GM23338 (cell line): Measurements from ENCODE around the gene NUP50. TPM values are rescaled to one million over a fixed set of nuclear protein-coding genes. Genes with fewer than 3 reads are reported as not detected.

Experiments
- ATAC-seq: fragments of 200-7000 bp; cut with Tn5 transposase; 3 replicates; pipeline ENCODE4 v1.9.1; 2020
- DNase-seq: peaks from one replicate; pipeline ENCODE4 v3.0.0-alpha.2; 2015; ENCODE audit warnings: low spot score
- H2AFZ ChIP-seq: fragments of 200-600 bp; sonication (generic); 2 replicates; pipeline ENCODE4 v1.8.0; 2016; ENCODE audit warnings: antibody characterized with exemption, mild to moderate bottlenecking, moderate library complexity
- H3F3A ChIP-seq: fragments of 200-600 bp; sonication (generic); replicated peaks from 2 replicates; pipeline ENCODE4 v1.8.0; 2017; ENCODE audit warnings: antibody characterized with exemption, mixed run types, low read depth
- H3K27ac ChIP-seq: fragments of 200-600 bp; sonication (generic); 2 replicates; pipeline ENCODE4 v1.6.1; 2016; ENCODE audit warnings: low read depth
- H3K27me3 ChIP-seq: fragments of 200-600 bp; sonication (generic); 2 replicates; pipeline ENCODE4 v1.8.0; 2016; ENCODE audit warnings: mild to moderate bottlenecking, mixed run types, moderate library complexity; ENCODE audit not compliant: insufficient read depth
- H3K36me3 ChIP-seq: fragments of 200-600 bp; sonication (generic); 2 replicates; pipeline ENCODE4 v1.8.0; 2016; ENCODE audit warnings: mild to moderate bottlenecking; ENCODE audit not compliant: insufficient read depth
- H3K4me1 ChIP-seq: fragments of 200-600 bp; sonication (generic); 2 replicates; pipeline ENCODE4 v1.8.0; 2016; ENCODE audit warnings: mild to moderate bottlenecking, moderate library complexity; ENCODE audit not compliant: insufficient read depth
- H3K4me2 ChIP-seq: fragments of 200-600 bp; sonication (generic); 2 replicates; pipeline ENCODE4 v1.7.1; 2017; ENCODE audit warnings: mixed run types
- H3K4me3 ChIP-seq: fragments of 200-600 bp; sonication (generic); 2 replicates; pipeline ENCODE4 v1.6.1; 2016; ENCODE audit warnings: mixed run types
- H3K79me2 ChIP-seq: fragments of 200-600 bp; sonication (generic); replicated peaks from 2 replicates; pipeline ENCODE4 v1.8.0; 2017; ENCODE audit warnings: mild to moderate bottlenecking; ENCODE audit not compliant: insufficient read depth
- H3K9me2 ChIP-seq: fragments of 200-600 bp; sonication (generic); 2 replicates; pipeline ENCODE4 v1.8.0; 2017; ENCODE audit not compliant: insufficient read depth
- H4K20me1 ChIP-seq: fragments of 200-600 bp; sonication (generic); replicated peaks from 2 replicates; pipeline ENCODE4 v1.8.0; 2017; ENCODE audit warnings: mild to moderate bottlenecking; ENCODE audit not compliant: insufficient read depth
- H3K27ac Mint-ChIP-seq: 2 replicates; pipeline ENCODE4 v1.8.0; 2020; ENCODE audit warnings: inconsistent platforms, mild to moderate bottlenecking, moderate library complexity, mixed read lengths
- H3K27me3 Mint-ChIP-seq: 3 replicates; pipeline ENCODE4 v1.8.0; 2022; ENCODE audit warnings: low read depth, mild to moderate bottlenecking, moderate library complexity, mixed read lengths, inconsistent platforms; ENCODE audit not compliant: insufficient read depth, poor library complexity
- H3K36me3 Mint-ChIP-seq: 3 replicates; pipeline ENCODE4 v1.8.0; 2021; ENCODE audit warnings: low read depth, mild to moderate bottlenecking, inconsistent platforms, moderate library complexity, mixed read lengths
- H3K4me1 Mint-ChIP-seq: 3 replicates; pipeline ENCODE4 v1.8.0; 2020; ENCODE audit warnings: mild to moderate bottlenecking, inconsistent platforms, mixed read lengths
- H3K4me3 Mint-ChIP-seq: 3 replicates; pipeline ENCODE4 v1.8.0; 2021; ENCODE audit warnings: moderate library complexity, mild to moderate bottlenecking, inconsistent platforms, mixed read lengths
- H3K9me3 Mint-ChIP-seq: 3 replicates; pipeline ENCODE4 v1.8.0; 2020; ENCODE audit warnings: moderate library complexity, mild to moderate bottlenecking, inconsistent platforms, mixed read lengths
- CREB1 ChIP-seq: fragments of 250-450 bp; sonication (Bioruptor Pico); IDR thresholded peaks from 2 replicates; pipeline ENCODE4 v1.5.0; 2020; ENCODE audit warnings: low read depth, mild to moderate bottlenecking, moderate library complexity
- EZH2 ChIP-seq: fragments of 200-600 bp; sonication (generic); IDR thresholded peaks from one replicate; pipeline ENCODE4 v1.8.0; 2017; ENCODE audit warnings: antibody characterized with exemption, mild to moderate bottlenecking, low read depth; ENCODE audit not compliant: unreplicated experiment
- EZH2phosphoT487 ChIP-seq: fragments of 200-600 bp; sonication (generic); IDR thresholded peaks from one replicate; pipeline ENCODE4 v1.8.1; 2018; ENCODE audit warnings: antibody characterized with exemption; ENCODE audit not compliant: unreplicated experiment
- JUNB ChIP-seq: IDR thresholded peaks from one replicate; pipeline ENCODE4 v1.6.1; 2016; ENCODE audit warnings: antibody characterized with exemption; ENCODE audit not compliant: unreplicated experiment
- NANOG ChIP-seq: IDR thresholded peaks from 2 replicates; pipeline ENCODE4 v1.6.1; 2016; ENCODE audit warnings: antibody characterized with exemption, borderline replicate concordance
- POLR2AphosphoS5 ChIP-seq: IDR thresholded peaks from 2 replicates; pipeline ENCODE4 v1.6.1; 2016; ENCODE audit warnings: antibody characterized with exemption, low read depth
- STAT1 ChIP-seq: IDR thresholded peaks from one replicate; pipeline ENCODE4 v1.6.1; 2016; ENCODE audit warnings: antibody characterized with exemption; ENCODE audit not compliant: unreplicated experiment
- ZNF114 ChIP-seq: fragments of 250-450 bp; sonication (Bioruptor Pico); IDR thresholded peaks from 2 replicates; pipeline ENCODE4 v1.5.0; 2020; ENCODE audit warnings: mild to moderate bottlenecking, moderate library complexity
- polyA plus RNA-seq: library from polyadenylated mRNA; unstranded; fragments of >200 nt; fragmentation: Nextera tagmentation; extraction: Ambion mirVana; gene quantifications from 2 replicates; pipeline ENCODE4 v1.2.1, GENCODE V29; 2016
- total RNA-seq: library from RNA; depleted of rRNA; stranded (reverse); fragments of >200 nt; shearing (Covaris generic); gene quantifications from 2 replicates; pipeline ENCODE4 v1.2.3, GENCODE V29; 2014
- TF ChIP-seq, protein P1 (sequence below): fragments of 250-450 bp; sonication (Bioruptor Pico); IDR thresholded peaks from 2 replicates; pipeline ENCODE4 v1.5.0; 2020; ENCODE audit warnings: mild to moderate bottlenecking, moderate library complexity

The NUP50 gene
- total and polyA plus RNA-seq, 2 experiments from 2014 or later, result 45.9 to 96.6 TPM

DNA sequence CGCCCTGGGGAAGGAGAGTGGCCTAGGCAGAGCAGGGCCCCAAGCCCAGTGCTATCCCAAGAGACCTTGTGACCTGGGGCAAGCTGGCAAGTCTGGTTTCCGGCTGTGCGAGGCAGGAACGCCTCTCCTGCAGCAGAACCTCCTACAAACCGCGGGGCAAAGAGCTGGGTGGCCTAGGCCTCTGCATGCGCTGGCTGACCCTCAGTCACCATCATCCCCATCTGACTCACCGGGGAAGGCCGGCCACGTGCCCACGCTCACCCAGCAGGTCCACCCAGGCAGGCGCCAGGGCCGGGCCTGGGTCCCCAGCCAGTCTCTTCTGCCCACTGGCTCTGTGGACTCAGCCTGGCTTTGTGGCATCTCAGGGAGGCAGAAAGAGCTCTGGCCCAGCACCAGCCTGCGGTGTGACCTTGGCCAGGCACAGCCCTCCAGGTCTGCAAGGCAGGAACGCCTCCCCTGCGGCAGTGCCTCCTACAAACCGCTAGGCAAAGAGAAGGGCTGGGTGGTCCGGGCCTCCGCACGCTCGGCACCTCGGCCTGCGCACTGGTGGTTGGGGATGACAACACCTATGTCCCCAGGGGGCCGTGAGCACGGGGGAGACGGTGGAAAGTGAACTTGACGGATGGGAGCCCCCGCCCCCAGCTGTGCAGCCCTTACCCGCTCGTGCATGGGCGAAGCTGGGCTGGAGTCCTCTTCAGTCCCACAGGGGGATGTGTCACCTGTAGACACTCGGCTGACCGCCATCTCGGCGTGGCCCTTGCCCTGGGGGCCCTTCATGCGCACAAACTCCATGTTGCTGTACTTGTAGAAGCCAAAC, 38.8 kb downstream of the NUP50 start:
- H2AFZ ChIP-seq, result no peak overlapping the region
- H3K27ac ChIP-seq, result no peak overlapping the region
- peaks cover 27% of the 10 kb centered on the region for H3K4me1 Mint-ChIP-seq
- H3K36me3 ChIP-seq, result no peaks in the 10 kb centered on the region; the same call in 1 of the 2 replicates
- no peaks in the 10 kb centered on the region; the same call in 2 of the 3 replicates for H3K9me3 Mint-ChIP-seq
- H3F3A ChIP-seq, result no peaks in the 10 kb centered on the region
- H3K27me3 Mint-ChIP-seq, result peaks cover 18% of the 10 kb centered on the region
- H3K36me3 Mint-ChIP-seq, result peaks cover 14% of the 10 kb centered on the region; the same call in 2 of the 3 replicates
- H3K79me2 ChIP-seq, result no peaks in the 10 kb centered on the region
- no peak overlapping the region for H3K4me2 ChIP-seq
- ATAC-seq, result no peak
- DNase-seq, result no peak
- no peaks in the 10 kb centered on the region for H3K27me3 ChIP-seq
- no peak overlapping the region for H3K4me3 ChIP-seq
- H3K4me3 Mint-ChIP-seq, result no peak overlapping the region
- H3K4me1 ChIP-seq, result no peaks in the 10 kb centered on the region
- no peak overlapping the region for H3K27ac Mint-ChIP-seq
- no peak for TF ChIP-seq CREB1 (CRISPR knock-in tag)
- no peak for TF ChIP-seq POLR2AphosphoS5
- no peak for TF ChIP-seq ZNF114 (CRISPR knock-in tag)
- TF ChIP-seq NANOG, result no peak
- no peak for TF ChIP-seq STAT1
- H3K9me2 ChIP-seq, result no peaks in the 10 kb centered on the region
- no peaks in the 10 kb centered on the region for H4K20me1 ChIP-seq

DNA sequence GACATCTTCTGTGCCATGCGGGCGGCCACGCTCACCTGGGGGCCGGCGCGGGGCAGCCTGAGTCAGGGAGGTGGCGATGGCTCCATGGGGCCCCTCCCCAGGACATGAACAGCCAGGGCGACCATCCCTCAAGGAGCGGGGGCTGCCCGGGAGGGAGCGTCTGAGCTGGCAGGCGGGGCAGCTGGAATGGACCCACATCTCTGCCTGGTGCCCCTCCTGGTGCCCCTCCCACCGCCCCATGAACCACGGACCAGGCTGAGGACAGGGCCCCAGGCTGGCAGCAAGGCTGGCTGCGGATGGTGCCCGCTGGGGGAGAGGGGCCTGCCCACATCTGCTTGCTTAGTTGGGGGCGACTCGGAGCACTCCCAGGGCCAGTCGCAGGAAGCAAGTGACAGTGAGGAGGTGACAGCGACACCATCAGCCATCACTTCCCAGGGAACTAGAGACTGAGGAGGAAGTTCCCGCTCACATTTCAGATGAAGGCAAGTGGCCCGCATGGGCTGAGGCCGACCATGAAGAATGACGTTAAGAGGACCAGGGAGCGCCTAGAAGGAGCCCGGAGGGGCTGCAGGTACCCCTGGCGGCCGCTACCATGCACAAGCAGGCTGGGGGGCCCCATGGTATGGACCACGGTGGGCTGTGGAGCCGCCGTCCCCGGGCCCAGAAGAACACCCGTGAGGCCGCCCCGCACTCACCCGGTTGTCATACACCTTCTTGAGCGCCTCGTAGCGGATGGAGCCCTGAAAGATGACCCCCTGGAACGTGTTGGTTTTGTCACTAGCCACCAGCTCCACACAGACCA, 39.6 kb downstream of the NUP50 start:
- no peaks in the 10 kb centered on the region for H3F3A ChIP-seq
- no peak overlapping the region for H3K4me3 ChIP-seq
- H2AFZ ChIP-seq, result no peak overlapping the region
- no peak for TF ChIP-seq JUNB
- TF ChIP-seq EZH2phosphoT487, result no peak
- TF ChIP-seq EZH2, result no peak
- no peak for TF ChIP-seq CREB1 (CRISPR knock-in tag)
- TF ChIP-seq ZNF114 (CRISPR knock-in tag), result no peak
- TF ChIP-seq NANOG, result no peak
- DNase-seq, result no peak
- no peaks in the 10 kb centered on the region for H3K4me1 ChIP-seq
- H3K27me3 ChIP-seq, result no peaks in the 10 kb centered on the region
- no peaks in the 10 kb centered on the region; the same call in 1 of the 2 replicates for H3K36me3 ChIP-seq
- Mint-ChIP-seq H3K27me3 (peaks cover 15% of the 10 kb centered on the region), H3K9me3 (no peaks in the 10 kb centered on the region; the same call in 2 of the 3 replicates), H3K4me1 (peaks cover 20% of the 10 kb centered on the region), H3K27ac (no peak overlapping the region), H3K36me3 (peaks cover 14% of the 10 kb centered on the region; the same call in 2 of the 3 replicates), H3K4me3 (no peak overlapping the region)
- ATAC-seq, result no peak
- no peaks in the 10 kb centered on the region for H3K79me2 ChIP-seq
- no peak overlapping the region for H3K27ac ChIP-seq
- H3K9me2 ChIP-seq, result no peaks in the 10 kb centered on the region
- no peaks in the 10 kb centered on the region for H4K20me1 ChIP-seq
- H3K4me2 ChIP-seq, result no peak overlapping the region

DNA sequence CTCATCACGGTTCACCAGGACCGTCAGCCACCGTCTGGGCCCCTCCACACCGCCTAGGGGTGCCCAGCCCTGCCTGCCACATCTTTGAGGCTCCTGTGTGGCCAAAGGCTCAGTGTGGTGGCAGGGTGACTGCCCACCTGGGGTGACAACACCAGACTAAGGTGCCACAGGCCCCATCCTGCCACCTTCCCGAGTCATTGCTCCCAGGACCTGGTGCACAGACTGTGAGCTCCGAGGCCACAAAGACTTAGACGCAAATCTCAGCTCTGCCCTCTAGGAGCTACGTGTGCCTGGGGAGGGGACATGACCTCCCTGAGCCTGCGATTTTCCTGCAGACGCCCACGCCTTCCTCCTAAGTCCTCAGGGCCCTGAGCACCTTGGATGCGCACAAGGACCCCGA, 40.5 kb downstream of the NUP50 start:
- H3K36me3 ChIP-seq, result no peaks in the 10 kb centered on the region; the same call in 1 of the 2 replicates
- no peaks in the 10 kb centered on the region for H4K20me1 ChIP-seq
- no peak overlapping the region for H3K4me3 ChIP-seq
- no peaks in the 10 kb centered on the region for H3K79me2 ChIP-seq
- H3F3A ChIP-seq, result no peaks in the 10 kb centered on the region; the same call in 1 of the 2 replicates
- no peak for ATAC-seq
- no peaks in the 10 kb centered on the region for H3K27me3 ChIP-seq
- H3K27ac ChIP-seq, result no peak overlapping the region
- Mint-ChIP-seq H3K4me1 (peaks cover 16% of the 10 kb centered on the region), H3K36me3 (peaks cover 15% of the 10 kb centered on the region; the same call in 2 of the 3 replicates), H3K27me3 (peaks cover 15% of the 10 kb centered on the region), H3K9me3 (no peaks in the 10 kb centered on the region; the same call in 2 of the 3 replicates), H3K4me3 (no peak overlapping the region), H3K27ac (no peak overlapping the region)
- no peak overlapping the region for H3K4me2 ChIP-seq
- H3K4me1 ChIP-seq, result no peaks in the 10 kb centered on the region
- TF ChIP-seq, protein P1, sequence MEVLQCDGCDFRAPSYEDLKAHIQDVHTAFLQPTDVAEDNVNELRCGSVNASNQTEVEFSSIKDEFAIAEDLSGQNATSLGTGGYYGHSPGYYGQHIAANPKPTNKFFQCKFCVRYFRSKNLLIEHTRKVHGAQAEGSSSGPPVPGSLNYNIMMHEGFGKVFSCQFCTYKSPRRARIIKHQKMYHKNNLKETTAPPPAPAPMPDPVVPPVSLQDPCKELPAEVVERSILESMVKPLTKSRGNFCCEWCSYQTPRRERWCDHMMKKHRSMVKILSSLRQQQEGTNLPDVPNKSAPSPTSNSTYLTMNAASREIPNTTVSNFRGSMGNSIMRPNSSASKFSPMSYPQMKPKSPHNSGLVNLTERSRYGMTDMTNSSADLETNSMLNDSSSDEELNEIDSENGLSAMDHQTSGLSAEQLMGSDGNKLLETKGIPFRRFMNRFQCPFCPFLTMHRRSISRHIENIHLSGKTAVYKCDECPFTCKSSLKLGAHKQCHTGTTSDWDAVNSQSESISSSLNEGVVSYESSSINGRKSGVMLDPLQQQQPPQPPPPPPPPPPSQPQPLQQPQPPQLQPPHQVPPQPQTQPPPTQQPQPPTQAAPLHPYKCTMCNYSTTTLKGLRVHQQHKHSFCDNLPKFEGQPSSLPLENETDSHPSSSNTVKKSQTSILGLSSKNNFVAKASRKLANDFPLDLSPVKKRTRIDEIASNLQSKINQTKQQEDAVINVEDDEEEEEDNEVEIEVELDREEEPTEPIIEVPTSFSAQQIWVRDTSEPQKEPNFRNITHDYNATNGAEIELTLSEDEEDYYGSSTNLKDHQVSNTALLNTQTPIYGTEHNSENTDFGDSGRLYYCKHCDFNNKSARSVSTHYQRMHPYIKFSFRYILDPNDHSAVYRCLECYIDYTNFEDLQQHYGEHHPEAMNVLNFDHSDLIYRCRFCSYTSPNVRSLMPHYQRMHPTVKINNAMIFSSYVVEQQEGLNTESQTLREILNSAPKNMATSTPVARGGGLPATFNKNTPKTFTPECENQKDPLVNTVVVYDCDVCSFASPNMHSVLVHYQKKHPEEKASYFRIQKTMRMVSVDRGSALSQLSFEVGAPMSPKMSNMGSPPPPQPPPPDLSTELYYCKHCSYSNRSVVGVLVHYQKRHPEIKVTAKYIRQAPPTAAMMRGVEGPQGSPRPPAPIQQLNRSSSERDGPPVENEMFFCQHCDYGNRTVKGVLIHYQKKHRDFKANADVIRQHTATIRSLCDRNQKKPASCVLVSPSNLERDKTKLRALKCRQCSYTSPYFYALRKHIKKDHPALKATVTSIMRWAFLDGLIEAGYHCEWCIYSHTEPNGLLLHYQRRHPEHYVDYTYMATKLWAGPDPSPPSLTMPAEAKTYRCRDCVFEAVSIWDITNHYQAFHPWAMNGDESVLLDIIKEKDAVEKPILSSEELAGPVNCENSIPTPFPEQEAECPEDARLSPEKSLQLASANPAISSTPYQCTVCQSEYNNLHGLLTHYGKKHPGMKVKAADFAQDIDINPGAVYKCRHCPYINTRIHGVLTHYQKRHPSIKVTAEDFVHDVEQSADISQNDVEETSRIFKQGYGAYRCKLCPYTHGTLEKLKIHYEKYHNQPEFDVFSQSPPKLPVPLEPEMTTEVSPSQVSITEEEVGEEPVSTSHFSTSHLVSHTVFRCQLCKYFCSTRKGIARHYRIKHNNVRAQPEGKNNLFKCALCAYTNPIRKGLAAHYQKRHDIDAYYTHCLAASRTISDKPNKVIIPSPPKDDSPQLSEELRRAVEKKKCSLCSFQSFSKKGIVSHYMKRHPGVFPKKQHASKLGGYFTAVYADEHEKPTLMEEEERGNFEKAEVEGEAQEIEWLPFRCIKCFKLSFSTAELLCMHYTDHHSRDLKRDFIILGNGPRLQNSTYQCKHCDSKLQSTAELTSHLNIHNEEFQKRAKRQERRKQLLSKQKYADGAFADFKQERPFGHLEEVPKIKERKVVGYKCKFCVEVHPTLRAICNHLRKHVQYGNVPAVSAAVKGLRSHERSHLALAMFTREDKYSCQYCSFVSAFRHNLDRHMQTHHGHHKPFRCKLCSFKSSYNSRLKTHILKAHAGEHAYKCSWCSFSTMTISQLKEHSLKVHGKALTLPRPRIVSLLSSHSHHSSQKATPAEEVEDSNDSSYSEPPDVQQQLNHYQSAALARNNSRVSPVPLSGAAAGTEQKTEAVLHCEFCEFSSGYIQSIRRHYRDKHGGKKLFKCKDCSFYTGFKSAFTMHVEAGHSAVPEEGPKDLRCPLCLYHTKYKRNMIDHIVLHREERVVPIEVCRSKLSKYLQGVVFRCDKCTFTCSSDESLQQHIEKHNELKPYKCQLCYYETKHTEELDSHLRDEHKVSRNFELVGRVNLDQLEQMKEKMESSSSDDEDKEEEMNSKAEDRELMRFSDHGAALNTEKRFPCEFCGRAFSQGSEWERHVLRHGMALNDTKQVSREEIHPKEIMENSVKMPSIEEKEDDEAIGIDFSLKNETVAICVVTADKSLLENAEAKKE (CRISPR knock-in tag), result no peak
- no peak for DNase-seq
- H3K9me2 ChIP-seq, result no peaks in the 10 kb centered on the region
- no peak overlapping the region for H2AFZ ChIP-seq
